Neural crest cell (in vitro differentiated cells): Measurements from ENCODE around the gene LGR6. TPM values are rescaled to one million over a fixed set of nuclear protein-coding genes. Genes with fewer than 3 reads are reported as not detected.

ENCODE experiments used
- DNase-seq: peaks from one replicate; pipeline ENCODE4 v3.0.0; 2021; ENCODE audit warnings: low read depth, mixed read lengths, low spot score
- H3K27ac Mint-ChIP-seq: one replicate; pipeline ENCODE4 v1.8.0; 2021; ENCODE audit warnings: mild to moderate bottlenecking, mixed read lengths; ENCODE audit not compliant: unreplicated experiment
- H3K27me3 Mint-ChIP-seq: 2 replicates; pipeline ENCODE4 v1.8.0; 2021; ENCODE audit warnings: low read depth, mild to moderate bottlenecking, mixed read lengths
- H3K36me3 Mint-ChIP-seq: 2 replicates; pipeline ENCODE4 v1.8.0; 2021; ENCODE audit warnings: low read depth, mild to moderate bottlenecking, mixed read lengths
- H3K4me1 Mint-ChIP-seq: 2 replicates; pipeline ENCODE4 v1.8.0; 2021; ENCODE audit warnings: mixed read lengths
- H3K4me3 Mint-ChIP-seq: one replicate; pipeline ENCODE4 v1.8.0; 2021; ENCODE audit warnings: mild to moderate bottlenecking, mixed read lengths
- H3K9me3 Mint-ChIP-seq: 2 replicates; pipeline ENCODE4 v1.8.0; 2021; ENCODE audit warnings: mixed read lengths
- CTCF ChIP-seq: fragments of 200-600 bp; sonication (generic); conservative IDR thresholded peaks from 2 replicates; pipeline ENCODE4 v1.5.0; 2021; ENCODE audit warnings: antibody characterized with exemption, mild to moderate bottlenecking
- total RNA-seq: library from RNA; stranded (reverse); gene quantifications from 2 replicates; pipeline ENCODE4 v1.2.1, GENCODE V29; 2021

Gene LGR6
- total RNA-seq, 1 donor from 2014 or later = 0.16 TPM

DNA sequence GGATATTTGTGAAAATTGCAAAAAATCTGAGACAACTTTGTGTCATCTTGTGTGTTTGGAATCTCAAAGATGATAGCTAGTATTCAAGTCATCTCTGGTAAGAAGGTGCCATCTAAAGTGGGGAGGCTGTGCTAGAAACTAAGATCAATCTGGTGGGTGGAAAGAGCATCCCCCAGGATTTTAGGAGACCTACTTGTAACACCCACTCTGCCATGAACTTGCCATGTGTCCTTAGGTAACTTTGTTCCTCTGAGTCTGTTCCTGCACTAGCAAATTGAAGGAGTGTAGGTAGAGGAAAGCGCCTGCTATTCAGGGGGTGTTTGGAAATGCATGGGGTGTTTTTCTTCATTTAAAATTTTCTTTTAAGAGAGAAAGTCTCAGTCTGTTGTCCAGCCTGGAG lies 24.4 kb downstream of the LGR6 start:
- Mint-ChIP-seq H3K9me3 (no peaks in the 10 kb centered on the region), H3K4me1 (peaks cover 48% of the 10 kb centered on the region), H3K4me3 (no peak overlapping the region), H3K27ac (no peak overlapping the region), H3K27me3 (peaks cover 34% of the 10 kb centered on the region), H3K36me3 (no peaks in the 10 kb centered on the region)
- no peak for TF ChIP-seq CTCF
- DNase-seq = no peak

DNA sequence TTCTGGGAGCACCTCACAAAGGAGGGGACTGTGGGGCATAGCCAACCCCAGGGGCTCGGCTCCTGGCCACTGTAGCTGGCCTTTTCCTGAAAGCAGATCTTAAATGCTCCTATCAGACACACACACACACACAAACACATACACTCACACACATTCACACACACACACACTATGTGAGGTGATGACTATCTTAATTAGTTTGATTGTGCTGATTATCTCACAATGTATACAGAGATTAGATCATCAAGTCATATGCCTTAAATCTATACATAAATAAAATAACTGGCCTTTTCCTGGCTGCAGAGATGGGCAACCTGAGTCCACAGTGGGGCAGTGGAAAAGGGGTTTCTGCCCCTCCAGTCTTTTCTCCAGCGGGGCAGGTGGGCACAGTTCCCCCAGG lies 27.1 kb downstream of the LGR6 start:
- Mint-ChIP-seq H3K4me3 (no peak overlapping the region), H3K4me1 (peaks cover 47% of the 10 kb centered on the region), H3K36me3 (no peaks in the 10 kb centered on the region), H3K9me3 (no peaks in the 10 kb centered on the region), H3K27ac (no peak overlapping the region), H3K27me3 (peaks cover 11% of the 10 kb centered on the region)
- DNase-seq = no peak
- no peak for TF ChIP-seq CTCF

GRCh38 chr1:202221911-202222909 lies 28.6 kb downstream of the LGR6 start:
- Mint-ChIP-seq H3K27ac (peak overlapping the region; percentile 25), H3K4me1 (peaks cover 41% of the 10 kb centered on the region), H3K36me3 (no peaks in the 10 kb centered on the region), H3K4me3 (no peak overlapping the region), H3K27me3 (peaks cover 7% of the 10 kb centered on the region), H3K9me3 (no peaks in the 10 kb centered on the region)
- no peak for DNase-seq
- TF ChIP-seq CTCF = no peak

- peak overlapping the region; percentile 78 for H3K27ac Mint-ChIP-seq
Measured at GRCh38 chr1:202223121-202223860, 29.7 kb downstream of the LGR6 start.

More at GRCh38 chr1:202223121-202223860, 29.7 kb downstream of the LGR6 start:
- TF ChIP-seq CTCF = no peak
- Mint-ChIP-seq H3K4me1 (peaks cover 34% of the 10 kb centered on the region), H3K27me3 (peaks cover 4% of the 10 kb centered on the region), H3K4me3 (no peak overlapping the region), H3K36me3 (no peaks in the 10 kb centered on the region), H3K9me3 (no peaks in the 10 kb centered on the region)
- DNase-seq = no peak
